Body of pancreas (tissue), 4 donors: ENCODE results near the gene GAGE10. TPM values are rescaled to one million over a fixed set of nuclear protein-coding genes. Genes with fewer than 3 reads are reported as not detected.

Experiments
- ATAC-seq: fragments of 150-250 bp; one replicate; pipeline ENCODE4 v1.9.1; 2016
- DNase-seq, 4 donors: peaks; one replicate each; pipeline ENCODE4 v3.0.0-alpha.2; 2019
- H3K27ac ChIP-seq, 4 donors: fragments of 200-600 bp; sonication (generic); 1 replicate in 3 of 4; 2 replicates in 1 of 4; pipeline versions ENCODE4 v1.5.1 to v1.6.1; 2016 to 2019; ENCODE audit warnings: mild to moderate bottlenecking in 1 of 4, mixed read lengths in 1 of 4, moderate library complexity in 1 of 4
- H3K27me3 ChIP-seq, 2 donors: fragments of 200-600 bp; sonication (generic); one replicate each; pipeline ENCODE4 v1.6.0; 2016; ENCODE audit warnings: mild to moderate bottlenecking in 1 of 2
- H3K36me3 ChIP-seq, 2 donors: fragments of 200-600 bp; sonication (generic); replicated peaks in 1 of 2; 2 replicates each; pipeline ENCODE4 v1.5.1; 2016; ENCODE audit warnings: low read depth in 2 of 2; ENCODE audit not compliant: insufficient read depth in 1 of 2
- H3K4me1 ChIP-seq: fragments of 200-600 bp; sonication (generic); one replicate; pipeline ENCODE4 v1.6.0; 2016
- H3K4me3 ChIP-seq, 2 donors: fragments of 200-600 bp; sonication (generic); 1 replicate in 1 of 2; 2 replicates in 1 of 2; pipeline ENCODE4 v1.5.1; 2016 to 2019
- H3K9me3 ChIP-seq, 3 donors: fragments of 200-600 bp; sonication (generic); 1 replicate in 2 of 3; 2 replicates in 1 of 3; pipeline ENCODE4 v1.5.1; 2016
- POLR2A ChIP-seq, 3 donors: fragments of 450-650 bp; IDR thresholded peaks; one replicate each; pipeline ENCODE4 v1.6.1; 2016; ENCODE audit warnings: antibody characterized with exemption in 3 of 3, mild to moderate bottlenecking in 2 of 3
- WGBS, 2 donors: methylation state at CpG; one replicate each; pipeline ENCODE4 v1.1.5; 2017; 5-methylcytosine and 5-hydroxymethylcytosine counted together
- intact Hi-C: fragments of 100-400 bp; cut with DNase I; formaldehyde crosslinking; loops from one replicate; pipeline ENCODE4 v1.15.1; 2023
- total RNA-seq, 2 donors: library from RNA; depleted of rRNA; stranded (reverse); fragments of >200 nt; gene quantifications; one replicate each; pipeline ENCODE4 v1.1.0, GENCODE V29; 2016
- TF ChIP-seq, protein P1 (sequence below), 7 experiments: fragments of 450-650 bp in 4 of 7; fragments of 200-600 bp in 3 of 7; sonication (generic) in 3 of 7; IDR thresholded peaks; one replicate each; pipeline ENCODE4 v1.5.1; 2016 to 2019; ENCODE audit warnings: antibody characterized with exemption in 7 of 7

GAGE10 gene
- total RNA-seq, 2 donors from 2014 or later: not detected

DNA sequence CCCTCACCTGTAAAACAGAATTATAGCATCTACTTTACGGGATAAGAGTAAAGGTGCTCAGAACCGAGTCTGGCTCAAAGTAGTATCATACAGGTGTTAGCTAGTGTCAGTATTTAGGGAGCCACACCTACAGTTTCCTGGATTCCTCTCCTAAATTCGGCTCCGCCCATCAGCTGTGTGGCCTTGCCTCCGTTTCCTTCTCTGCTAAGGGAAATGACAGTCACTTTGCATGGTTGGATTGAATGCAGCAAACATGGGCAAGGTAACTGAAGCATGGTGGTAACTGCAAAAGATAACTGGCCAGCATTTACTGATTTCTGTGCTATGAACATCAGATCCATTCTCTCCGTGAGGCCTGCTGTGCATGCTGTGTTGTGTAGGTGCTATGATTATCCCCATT lies 31.0 kb upstream of the GAGE10 start:
- WGBS, 2 donors: 35% methylated on average over 6 of the region's 6 CpGs; no CpG with 5 or more reads in 1 of the 2 donors
- intact Hi-C loops: no loop called here
- TF ChIP-seq, protein P1, sequence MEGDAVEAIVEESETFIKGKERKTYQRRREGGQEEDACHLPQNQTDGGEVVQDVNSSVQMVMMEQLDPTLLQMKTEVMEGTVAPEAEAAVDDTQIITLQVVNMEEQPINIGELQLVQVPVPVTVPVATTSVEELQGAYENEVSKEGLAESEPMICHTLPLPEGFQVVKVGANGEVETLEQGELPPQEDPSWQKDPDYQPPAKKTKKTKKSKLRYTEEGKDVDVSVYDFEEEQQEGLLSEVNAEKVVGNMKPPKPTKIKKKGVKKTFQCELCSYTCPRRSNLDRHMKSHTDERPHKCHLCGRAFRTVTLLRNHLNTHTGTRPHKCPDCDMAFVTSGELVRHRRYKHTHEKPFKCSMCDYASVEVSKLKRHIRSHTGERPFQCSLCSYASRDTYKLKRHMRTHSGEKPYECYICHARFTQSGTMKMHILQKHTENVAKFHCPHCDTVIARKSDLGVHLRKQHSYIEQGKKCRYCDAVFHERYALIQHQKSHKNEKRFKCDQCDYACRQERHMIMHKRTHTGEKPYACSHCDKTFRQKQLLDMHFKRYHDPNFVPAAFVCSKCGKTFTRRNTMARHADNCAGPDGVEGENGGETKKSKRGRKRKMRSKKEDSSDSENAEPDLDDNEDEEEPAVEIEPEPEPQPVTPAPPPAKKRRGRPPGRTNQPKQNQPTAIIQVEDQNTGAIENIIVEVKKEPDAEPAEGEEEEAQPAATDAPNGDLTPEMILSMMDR (IDR thresholded peaks at IDR 0.05): no peak
- TF ChIP-seq POLR2A (IDR thresholded peaks at IDR 0.05): no peak
- DNase-seq: no peak
- Histone ChIP-seq H3K9me3 (no peaks in the 10 kb centered on the region), H3K4me3 (no peak overlapping the region), H3K36me3 (no peaks in the 10 kb centered on the region), H3K4me1 (peaks cover 47% of the 10 kb centered on the region), H3K27ac (no peak overlapping the region), H3K27me3 (no peaks in the 10 kb centered on the region)
- no peak for ATAC-seq

DNA sequence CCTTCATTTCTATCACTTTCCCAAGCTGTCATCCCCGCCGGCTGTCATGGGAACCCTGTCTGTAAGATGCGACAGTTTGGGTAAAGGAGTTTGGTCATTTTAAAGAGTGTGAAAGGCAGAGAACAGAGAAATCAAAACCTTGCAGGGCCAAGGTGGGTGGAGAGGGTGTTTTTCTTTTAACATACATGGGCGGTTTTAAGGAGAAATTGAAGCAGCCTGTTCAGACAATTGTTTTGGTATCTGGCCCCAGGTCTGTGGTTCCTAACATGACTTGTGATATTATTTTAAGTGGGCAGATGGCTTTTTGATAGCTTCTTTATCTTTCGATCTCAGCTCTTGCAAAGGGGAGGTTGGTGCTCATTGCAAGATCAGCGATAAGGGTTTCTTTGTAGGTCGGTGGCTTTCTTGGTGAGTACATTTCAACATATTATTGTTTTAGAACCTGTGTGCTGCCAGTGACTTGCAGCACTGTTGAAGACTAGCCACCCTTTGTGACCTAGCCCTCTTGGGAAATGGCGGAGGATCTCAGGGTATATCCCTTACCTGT lies 30.2 kb upstream of the GAGE10 start:
- Histone ChIP-seq H3K4me1 (peaks cover 50% of the 10 kb centered on the region), H3K9me3 (no peaks in the 10 kb centered on the region), H3K27me3 (no peaks in the 10 kb centered on the region), H3K36me3 (no peaks in the 10 kb centered on the region), H3K4me3 (no peak overlapping the region), H3K27ac (no peak overlapping the region)
- ATAC-seq: no peak
- DNase-seq: peak in 1 of 4 donors; percentile 6
- intact Hi-C loops: no loop called here
- WGBS, 2 donors: 73 to 96% methylated on average over 6 to 8 of the region's 8 CpGs
- TF ChIP-seq POLR2A (IDR thresholded peaks at IDR 0.05): no peak
- TF ChIP-seq, protein P1 (IDR thresholded peaks at IDR 0.05): no peak

DNA sequence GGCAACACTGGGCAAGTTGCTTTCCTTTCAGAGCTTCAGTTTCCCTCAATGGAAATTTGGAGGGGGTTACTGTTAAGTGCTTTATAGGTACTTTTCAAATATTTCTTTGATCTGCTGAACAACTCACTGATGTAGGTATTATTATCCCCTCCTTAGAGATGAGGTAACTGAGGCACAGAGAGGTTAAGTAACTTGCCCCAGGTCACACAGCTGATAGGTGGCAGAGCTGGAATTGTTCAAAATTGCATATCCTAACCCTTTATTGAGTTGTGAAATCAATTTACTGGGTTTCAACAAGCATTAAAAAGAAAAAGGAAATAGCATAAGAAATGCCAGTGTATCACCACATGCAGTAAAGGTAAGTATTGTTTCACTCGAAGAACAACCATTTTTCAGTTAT lies 27.2 kb upstream of the GAGE10 start:
- H3K36me3 ChIP-seq: no peaks in the 10 kb centered on the region
- ATAC-seq (no peak), DNase-seq (no peak)
- H3K27me3 ChIP-seq: no peaks in the 10 kb centered on the region
- intact Hi-C loops: no loop called here
- TF ChIP-seq POLR2A (IDR thresholded peaks at IDR 0.05): no peak
- TF ChIP-seq, protein P1 (IDR thresholded peaks at IDR 0.05): no peak
- H3K27ac ChIP-seq: no peak overlapping the region
- peaks cover 39% of the 10 kb centered on the region for H3K4me1 ChIP-seq
- no peaks in the 10 kb centered on the region for H3K9me3 ChIP-seq
- no peak overlapping the region for H3K4me3 ChIP-seq
- 56 to 88% methylated on average over 1 of the region's 1 CpG for WGBS, 2 donors

DNA sequence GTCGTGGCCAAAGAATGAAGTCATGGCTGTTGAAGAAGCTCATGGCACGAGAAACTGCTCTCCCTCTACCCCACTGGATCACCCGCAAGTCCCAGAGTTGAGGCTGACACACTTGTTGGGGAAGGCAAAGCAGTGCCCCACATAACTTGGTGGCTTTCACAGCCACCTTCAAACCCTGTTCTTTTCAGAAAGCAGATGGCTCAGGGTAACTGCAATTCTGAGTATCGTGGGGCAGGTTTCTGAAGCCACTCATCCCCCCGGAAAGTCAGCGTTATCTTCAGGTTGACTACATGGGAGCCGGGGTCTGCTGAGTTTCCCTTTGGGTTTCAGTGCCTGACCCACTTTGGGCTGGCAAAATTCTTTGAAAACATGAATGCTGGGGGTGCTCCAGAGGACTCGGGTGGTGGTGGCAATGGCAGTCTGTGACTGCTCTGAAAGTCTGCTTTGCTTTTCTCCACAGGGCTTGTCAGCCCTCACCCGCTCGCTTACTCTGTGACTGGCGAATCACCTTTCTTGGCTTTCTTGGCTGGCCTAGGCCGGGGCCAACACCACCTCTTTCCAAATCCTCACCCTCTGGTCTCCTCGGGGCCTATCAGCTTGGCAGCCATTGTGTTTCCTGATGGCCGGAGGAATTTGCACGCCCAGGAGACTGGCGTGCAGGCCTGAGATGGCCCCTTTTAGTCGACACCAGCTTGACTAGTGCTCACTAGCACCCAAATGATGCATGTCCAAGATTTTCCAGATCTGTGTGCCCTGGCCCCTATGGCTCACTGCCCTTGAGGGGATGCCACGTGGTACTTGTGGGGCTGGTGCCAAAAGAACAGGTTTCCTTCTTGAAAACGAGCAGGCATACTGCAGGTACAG lies 26.5 kb upstream of the GAGE10 start:
- Histone ChIP-seq H3K27ac (peak overlapping the region in 1 of 4 donors; percentile 44), H3K9me3 (no peaks in the 10 kb centered on the region), H3K36me3 (no peaks in the 10 kb centered on the region), H3K4me1 (peaks cover 32% of the 10 kb centered on the region), H3K4me3 (no peak overlapping the region), H3K27me3 (no peaks in the 10 kb centered on the region)
- peak; percentile 52 for ATAC-seq
- no peak for TF ChIP-seq POLR2A (IDR thresholded peaks at IDR 0.05)
- TF ChIP-seq, protein P1 (IDR thresholded peaks at IDR 0.05): no peak
- intact Hi-C loops: no loop called here
- peak; percentile 42 to 62 (median 54) for DNase-seq
- WGBS, 2 donors: 48 to 69% methylated on average over 6 to 18 of the region's 19 CpGs
